Gastrocnemius medialis (tissue), 4 donors: ENCODE data around the gene GFAP. TPM values are rescaled to one million over a fixed set of nuclear protein-coding genes. Genes with fewer than 3 reads are reported as not detected.

Experiments used
- ATAC-seq, 2 donors: fragments of 150-250 bp; one replicate each; pipeline ENCODE4 v1.9.1; 2016
- DNase-seq, 2 donors: peaks; one replicate each; pipeline ENCODE4 v3.0.0-alpha.2; 2019
- H3K27ac ChIP-seq, 4 donors: fragments of 200-600 bp; sonication (generic); 1 replicate in 1 of 4; 2 replicates in 3 of 4; pipeline ENCODE4 v1.5.1; 2016 to 2018; ENCODE audit warnings: mild to moderate bottlenecking in 2 of 4, moderate library complexity in 1 of 4
- H3K27me3 ChIP-seq, 3 donors: fragments of 200-600 bp; sonication (generic) in 2 of 3; 1 replicate in 1 of 3; 2 replicates in 2 of 3; pipeline versions ENCODE4 v1.5.1 to v1.6.0; 2016 to 2019; ENCODE audit warnings: mild to moderate bottlenecking in 1 of 3, moderate library complexity in 1 of 3
- H3K36me3 ChIP-seq, 2 donors: fragments of 200-600 bp; sonication (generic) in 1 of 2; one replicate each; pipeline ENCODE4 v1.5.1; 2017 to 2018
- H3K4me1 ChIP-seq, 2 donors: fragments of 200-600 bp; sonication (generic) in 1 of 2; one replicate each; pipeline ENCODE4 v1.5.1; 2016 to 2017; ENCODE audit warnings: mild to moderate bottlenecking in 2 of 2
- H3K4me3 ChIP-seq, 4 donors: fragments of 200-600 bp; sonication (generic) in 3 of 4; 1 replicate in 1 of 4; 2 replicates in 3 of 4; pipeline ENCODE4 v1.5.1; 2016 to 2019; ENCODE audit warnings: mild to moderate bottlenecking in 2 of 4
- H3K9me3 ChIP-seq, 3 donors: fragments of 200-600 bp; sonication (generic) in 2 of 3; 1 replicate in 1 of 3; 2 replicates in 2 of 3; pipeline ENCODE4 v1.5.1; 2016 to 2019
- CTCF ChIP-seq, 5 experiments: fragments of 450-650 bp in 3 of 5; fragments of 200-600 bp in 2 of 5; sonication (generic) in 2 of 5; IDR thresholded peaks in 4 of 5; conservative IDR thresholded peaks in 1 of 5; 1 replicate in 4 of 5; 2 replicates in 1 of 5; pipeline ENCODE4 v1.5.1; 2016 to 2019; ENCODE audit warnings: antibody characterized with exemption in 5 of 5, mild to moderate bottlenecking in 3 of 5, moderate library complexity in 3 of 5
- POLR2A ChIP-seq, 2 donors: fragments of 450-650 bp; IDR thresholded peaks; one replicate each; pipeline ENCODE4 v1.6.1; 2017; ENCODE audit warnings: antibody characterized with exemption in 2 of 2, mild to moderate bottlenecking in 2 of 2, moderate library complexity in 2 of 2
- in situ Hi-C, 4 donors: fragments of 200-750 bp; cut with MboI; loops; one replicate each; pipeline versions ENCODE4 v1.15.0 to v1.8.0; 2017; ENCODE audit warnings: low sequenced_read_pairs in 4 of 4
- intact Hi-C: fragments of 100-400 bp; cut with DNase I; formaldehyde crosslinking; loops from one replicate; pipeline ENCODE4 v1.15.1; 2023; ENCODE audit warnings: low total_unique reads
- total RNA-seq, 4 donors: library from RNA; depleted of rRNA; stranded (reverse); fragments of >200 nt; gene quantifications; one replicate each; pipeline versions ENCODE4 v1.1.0 to v1.2.3, GENCODE V29; 2016

Gene GFAP
- total RNA-seq, 4 donors from 2014 or later, result not detected

- Histone ChIP-seq H3K36me3 (peaks cover 0 to 92% of the 10 kb centered on the region in 2 donors), H3K9me3 (no peaks in the 10 kb centered on the region), H3K4me1 (no peaks in the 10 kb centered on the region), H3K27me3 (no peaks in the 10 kb centered on the region), H3K27ac (no peak overlapping the region), H3K4me3 (no peak overlapping the region)
- no peak for TF ChIP-seq POLR2A (IDR thresholded peaks at IDR 0.05)
- no peak for TF ChIP-seq CTCF (IDR thresholded peaks at IDR 0.05 in 4 of 5, conservative IDR thresholded peaks at IDR 0.05 in 1 of 5)
- DNase-seq (no peak), ATAC-seq (no peak)
- in situ Hi-C loops, result loop anchor here (5.0 to 10.0 kb wide), 3 partner anchors 89 to 94 kb away; no protein-coding TSS in a partner anchor
- intact Hi-C loops, result loop anchor here (1.0 kb wide), 1 partner anchor 91 kb away; no protein-coding TSS in a partner anchor
Measured at GRCh38 chr17:44865931-44866330, 49.4 kb downstream of the GFAP start.

GRCh38 chr17:44865231-44865660 is 50.1 kb downstream of the GFAP start:
- in situ Hi-C loops, result loop anchor here (5.0 to 10.0 kb wide), 3 partner anchors 88 to 93 kb away; no protein-coding TSS in a partner anchor
- TF ChIP-seq POLR2A (IDR thresholded peaks at IDR 0.05) (no peak), CTCF (IDR thresholded peaks at IDR 0.05 in 4 of 5, conservative IDR thresholded peaks at IDR 0.05 in 1 of 5) (peak; percentile 70 to 88 (median 78))
- Histone ChIP-seq H3K36me3 (peaks cover 0 to 92% of the 10 kb centered on the region in 2 donors), H3K4me1 (no peaks in the 10 kb centered on the region), H3K4me3 (no peak overlapping the region), H3K27ac (no peak overlapping the region), H3K9me3 (no peaks in the 10 kb centered on the region), H3K27me3 (no peaks in the 10 kb centered on the region)
- peak; percentile 20 to 31 for DNase-seq
- peak; percentile 42 to 49 for ATAC-seq
- intact Hi-C loops, result loop anchor here (1.0 kb wide), 1 partner anchor 90 kb away; no protein-coding TSS in a partner anchor

- ATAC-seq (no peak), DNase-seq (no peak)
- intact Hi-C loops (loop anchor here (1.0 kb wide), 1 partner anchor 90 kb away; no protein-coding TSS in a partner anchor), in situ Hi-C loops (loop anchor here (5.0 to 10.0 kb wide), 3 partner anchors 88 to 93 kb away; no protein-coding TSS in a partner anchor)
- Histone ChIP-seq H3K4me1 (no peaks in the 10 kb centered on the region), H3K36me3 (peaks cover 0 to 92% of the 10 kb centered on the region in 2 donors), H3K4me3 (no peak overlapping the region), H3K27me3 (no peaks in the 10 kb centered on the region), H3K9me3 (no peaks in the 10 kb centered on the region), H3K27ac (no peak overlapping the region)
- TF ChIP-seq POLR2A (IDR thresholded peaks at IDR 0.05), result no peak
- no peak for TF ChIP-seq CTCF (IDR thresholded peaks at IDR 0.05 in 4 of 5, conservative IDR thresholded peaks at IDR 0.05 in 1 of 5)
Measured at GRCh38 chr17:44864831-44865230, 50.5 kb downstream of the GFAP start.

- no peak for DNase-seq
- TF ChIP-seq POLR2A (IDR thresholded peaks at IDR 0.05) (no peak), CTCF (IDR thresholded peaks at IDR 0.05 in 4 of 5, conservative IDR thresholded peaks at IDR 0.05 in 1 of 5) (no peak)
- Histone ChIP-seq H3K27me3 (no peaks in the 10 kb centered on the region), H3K4me1 (no peaks in the 10 kb centered on the region), H3K36me3 (peaks cover 0 to 92% of the 10 kb centered on the region in 2 donors), H3K27ac (no peak overlapping the region), H3K4me3 (no peak overlapping the region), H3K9me3 (no peaks in the 10 kb centered on the region)
- in situ Hi-C loops (loop anchor here in 1 of 4 donors (10.0 kb wide), 1 partner anchor 88 kb away; no protein-coding TSS in a partner anchor), intact Hi-C loops (no loop called here)
- no peak for ATAC-seq
Measured at GRCh38 chr17:44863061-44863918, 52.0 kb downstream of the GFAP start.
